Motor neuron (in vitro differentiated cells): ENCODE results near the gene DKK3. TPM values are rescaled to one million over a fixed set of nuclear protein-coding genes. Genes with fewer than 3 reads are reported as not detected.

Source experiments
- ATAC-seq, 8 experiments: fragments of 200-7000 bp; cut with Tn5 transposase; replicated peaks in 6 of 8; 2 replicates each; pipeline ENCODE4 v1.8.0; 2021; ENCODE audit warnings: mild to moderate bottlenecking in 8 of 8, moderate library complexity in 8 of 8
- H3K27ac ChIP-seq, 2 donors: fragments of 250-450 bp; sonication (Bioruptor Pico); 2 replicates each; pipeline ENCODE4 v1.9.0; 2021; ENCODE audit warnings: antibody characterized with exemption in 2 of 2, mild to moderate bottlenecking in 2 of 2, moderate library complexity in 1 of 2
- H3K4me1 ChIP-seq, 2 donors: fragments of 250-450 bp; sonication (Bioruptor Pico); replicated peaks in 1 of 2; 2 replicates each; pipeline ENCODE4 v1.6.1; 2021; ENCODE audit warnings: antibody characterized with exemption in 2 of 2, mild to moderate bottlenecking in 2 of 2, moderate library complexity in 1 of 2
- H3K4me3 ChIP-seq, 5 donors: fragments of 250-450 bp; sonication (Bioruptor Pico); 2 replicates each; pipeline ENCODE4 v1.9.0; 2021; ENCODE audit warnings: antibody characterized with exemption in 5 of 5, mild to moderate bottlenecking in 5 of 5, moderate library complexity in 4 of 5
- WGBS, 10 experiments: fragments of 450-650 bp; shearing (Covaris generic); methylation state at CpG; one replicate each; pipeline ENCODE4 v1.0.0; 2022; 5-methylcytosine and 5-hydroxymethylcytosine counted together
- in situ Hi-C, 9 experiments: fragments of 400-800 bp; cut with MboI; loops; one replicate each; pipeline ENCODE4 v1.15.0; 2021; ENCODE audit warnings: low sequenced_read_pairs in 9 of 9, low pct_unique_long_range_greater_than_20kb in 2 of 9; ENCODE audit not compliant: unreplicated experiment in 9 of 9
- total RNA-seq, 8 experiments: library from RNA; unstranded; fragments of 300-600 nt; gene quantifications; 2 replicates each; pipeline versions ENCODE4 v1.2.3 to v1.2.4, GENCODE V29; 2022

The DKK3 gene
- total RNA-seq, 8 experiments from 2014 or later, result 13.0 to 616 (median 61.2) TPM

- Histone ChIP-seq H3K4me3 (no peak overlapping the region), H3K4me1 (peaks cover 18% of the 10 kb centered on the region in 2 donors), H3K27ac (no peak overlapping the region)
- in situ Hi-C loops, result no loop called here
- no peak for ATAC-seq
- 80 to 100% (median 100%) methylated on average over 1 to 7 of the region's 10 CpGs; no CpG with 5 or more reads in 6 of the 10 experiments for WGBS, 10 experiments
These were observed 26.0 kb downstream of the DKK3 start for GRCh38 chr11:11982461-11982860.

- H3K27ac ChIP-seq, result no peak overlapping the region
- peaks cover 18% of the 10 kb centered on the region in 2 donors for H3K4me1 ChIP-seq
- no peak overlapping the region for H3K4me3 ChIP-seq
- ATAC-seq, result no peak
- in situ Hi-C loops, result no loop called here
- 93 to 100% (median 100%) methylated on average over 1 to 3 of the region's 6 CpGs; no CpG with 5 or more reads in 7 of the 10 experiments for WGBS, 10 experiments
These were observed 26.6 kb downstream of the DKK3 start for GRCh38 chr11:11981840-11982239.

- Histone ChIP-seq H3K4me3 (no peak overlapping the region), H3K4me1 (peaks cover 18% of the 10 kb centered on the region in 2 donors), H3K27ac (no peak overlapping the region)
- in situ Hi-C loops, result no loop called here
- 80 to 100% (median 90%) methylated on average over 1 to 4 of the region's 5 CpGs; no CpG with 5 or more reads in 4 of the 10 experiments for WGBS, 10 experiments
- ATAC-seq, result no peak
These were observed 27.1 kb downstream of the DKK3 start for GRCh38 chr11:11981364-11981763.

- no peak overlapping the region for H3K4me3 ChIP-seq
- no peak for ATAC-seq
- in situ Hi-C loops, result no loop called here
- WGBS, 10 experiments, result 83 to 100% (median 100%) methylated on average over 1 of the region's 3 CpGs; no CpG with 5 or more reads in 7 of the 10 experiments
- H3K27ac ChIP-seq, result no peak overlapping the region
- peaks cover 18% of the 10 kb centered on the region in 2 donors for H3K4me1 ChIP-seq
These were observed 27.6 kb downstream of the DKK3 start for GRCh38 chr11:11980841-11981308.

GRCh38 chr11:11980200-11980599 lies 28.2 kb downstream of the DKK3 start:
- Histone ChIP-seq H3K27ac (peak overlapping the region; percentile 58 to 66), H3K4me3 (no peak overlapping the region), H3K4me1 (peaks cover 18% of the 10 kb centered on the region in 2 donors)
- in situ Hi-C loops, result no loop called here
- peak in 7 of 8 experiments; percentile 5 to 28 (median 13) for ATAC-seq
- 37 to 100% (median 100%) methylated on average over 1 to 2 of the region's 2 CpGs; no CpG with 5 or more reads in 7 of the 10 experiments for WGBS, 10 experiments

- ATAC-seq, result peak; percentile 11 to 97 (median 92)
- peaks cover 18% of the 10 kb centered on the region in 2 donors for H3K4me1 ChIP-seq
- in situ Hi-C loops, result no loop called here
- no peak overlapping the region for H3K4me3 ChIP-seq
- peak overlapping the region; percentile 58 to 66 for H3K27ac ChIP-seq
- 13 to 64% (median 43%) methylated on average over 1 to 3 of the region's 8 CpGs; no CpG with 5 or more reads in 4 of the 10 experiments for WGBS, 10 experiments
These were observed 28.8 kb downstream of the DKK3 start for GRCh38 chr11:11979488-11980117.

GRCh38 chr11:11978792-11979487 lies 29.5 kb downstream of the DKK3 start:
- Histone ChIP-seq H3K4me1 (peaks cover 18 to 20% of the 10 kb centered on the region in 2 donors), H3K27ac (peak overlapping the region; percentile 11 to 58), H3K4me3 (no peak overlapping the region)
- peak in 7 of 8 experiments; percentile 5 to 73 (median 38) for ATAC-seq
- 20 to 90% (median 68%) methylated on average over 1 to 7 of the region's 13 CpGs; no CpG with 5 or more reads in 4 of the 10 experiments for WGBS, 10 experiments
- in situ Hi-C loops, result no loop called here

- WGBS, 10 experiments, result 77 to 100% (median 92%) methylated on average over 2 to 4 of the region's 4 CpGs
- ATAC-seq, result no peak
- no peak overlapping the region for H3K27ac ChIP-seq
- H3K4me3 ChIP-seq, result no peak overlapping the region
- in situ Hi-C loops, result no loop called here
- peaks cover 26 to 28% of the 10 kb centered on the region in 2 donors for H3K4me1 ChIP-seq
These were observed 30.3 kb downstream of the DKK3 start for GRCh38 chr11:11978098-11978637.

- ATAC-seq, result peak in 4 of 8 experiments; percentile 6 to 54 (median 21)
- H3K27ac ChIP-seq, result no peak overlapping the region
- in situ Hi-C loops, result no loop called here
- peaks cover 34 to 35% of the 10 kb centered on the region in 2 donors for H3K4me1 ChIP-seq
- 9 to 100% (median 40%) methylated on average over 1 to 8 of the region's 10 CpGs; no CpG with 5 or more reads in 3 of the 10 experiments for WGBS, 10 experiments
- H3K4me3 ChIP-seq, result no peak overlapping the region
These were observed 31.1 kb downstream of the DKK3 start for GRCh38 chr11:11977206-11977938.

GRCh38 chr11:11976481-11977127 lies 31.8 kb downstream of the DKK3 start:
- H3K4me3 ChIP-seq, result no peak overlapping the region
- WGBS, 10 experiments, result 30 to 100% (median 80%) methylated on average over 1 to 2 of the region's 6 CpGs; no CpG with 5 or more reads in 7 of the 10 experiments
- peaks cover 42 to 43% of the 10 kb centered on the region in 2 donors for H3K4me1 ChIP-seq
- ATAC-seq, result no peak
- H3K27ac ChIP-seq, result no peak overlapping the region
- in situ Hi-C loops, result no loop called here

GRCh38 chr11:11975201-11976092 lies 33.0 kb downstream of the DKK3 start:
- peak in 2 of 8 experiments; percentile 5 to 78 for ATAC-seq
- Histone ChIP-seq H3K4me1 (peaks cover 50 to 53% of the 10 kb centered on the region in 2 donors), H3K4me3 (no peak overlapping the region), H3K27ac (no peak overlapping the region)
- WGBS, 10 experiments, result 70 to 100% (median 100%) methylated on average over 1 to 6 of the region's 11 CpGs
- in situ Hi-C loops, result no loop called here
